ENCODE results near the gene BMPR2. TPM values are rescaled to one million over a fixed set of nuclear protein-coding genes. Genes with fewer than 3 reads are reported as not detected.
"Not testable (repeated sequence)": the region's sequence is repeated elsewhere in the genome, so short reads cannot be mapped to it uniquely, and the experiment has no call there.

Gene BMPR2
- total RNA-seq, 1 donor from 2014 or later = 16.5 TPM

DNA sequence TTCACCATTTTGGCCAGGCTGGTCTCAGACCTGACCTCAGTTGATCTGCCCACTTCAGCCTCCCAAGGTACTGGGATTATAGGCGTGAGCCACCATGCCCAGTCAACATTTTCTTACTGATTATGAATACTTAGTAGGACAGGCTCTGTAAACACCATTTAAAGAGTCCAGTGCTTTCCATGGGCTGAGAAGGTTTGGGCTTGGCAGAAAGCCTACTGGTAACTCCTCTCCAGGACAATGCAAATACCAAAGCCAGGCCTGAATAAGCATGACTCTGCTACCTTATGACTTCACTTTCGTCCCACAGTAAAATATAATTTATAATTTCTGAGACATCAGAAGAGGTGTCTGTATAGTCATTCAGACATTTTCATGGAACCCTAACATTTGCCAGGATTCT lies 198.4 kb downstream of the BMPR2 start:
- no peak overlapping the region for H3K4me3 Mint-ChIP-seq
- DNase-seq = no peak
- no peak overlapping the region for H3K27ac Mint-ChIP-seq
- intact Hi-C loops (cut with micrococcal nuclease) = loop anchor here (1.0 to 10.0 kb wide), 6 partner anchors 256 to 880 kb away; partner anchors contain the start of gene CYP20A1
- TF ChIP-seq, protein P1, sequence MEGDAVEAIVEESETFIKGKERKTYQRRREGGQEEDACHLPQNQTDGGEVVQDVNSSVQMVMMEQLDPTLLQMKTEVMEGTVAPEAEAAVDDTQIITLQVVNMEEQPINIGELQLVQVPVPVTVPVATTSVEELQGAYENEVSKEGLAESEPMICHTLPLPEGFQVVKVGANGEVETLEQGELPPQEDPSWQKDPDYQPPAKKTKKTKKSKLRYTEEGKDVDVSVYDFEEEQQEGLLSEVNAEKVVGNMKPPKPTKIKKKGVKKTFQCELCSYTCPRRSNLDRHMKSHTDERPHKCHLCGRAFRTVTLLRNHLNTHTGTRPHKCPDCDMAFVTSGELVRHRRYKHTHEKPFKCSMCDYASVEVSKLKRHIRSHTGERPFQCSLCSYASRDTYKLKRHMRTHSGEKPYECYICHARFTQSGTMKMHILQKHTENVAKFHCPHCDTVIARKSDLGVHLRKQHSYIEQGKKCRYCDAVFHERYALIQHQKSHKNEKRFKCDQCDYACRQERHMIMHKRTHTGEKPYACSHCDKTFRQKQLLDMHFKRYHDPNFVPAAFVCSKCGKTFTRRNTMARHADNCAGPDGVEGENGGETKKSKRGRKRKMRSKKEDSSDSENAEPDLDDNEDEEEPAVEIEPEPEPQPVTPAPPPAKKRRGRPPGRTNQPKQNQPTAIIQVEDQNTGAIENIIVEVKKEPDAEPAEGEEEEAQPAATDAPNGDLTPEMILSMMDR (IDR thresholded peaks at IDR 0.05) = no peak
- ChIA-PET POLR2A (interaction anchor here (0.7 kb wide), 1 partner anchor 877 kb away, joined by 7 read pairs; no protein-coding TSS in a partner anchor), CTCF (interaction anchor here (0.8 to 6.1 kb wide), 4 partner anchors 14 to 879 kb away, joined by 3 to 32 read pairs (median 6); partner anchors contain the start of gene ICA1L)
- no peaks in the 10 kb centered on the region for H3K9me3 Mint-ChIP-seq
- H3K4me1 Mint-ChIP-seq = no peaks in the 10 kb centered on the region
- no peaks in the 10 kb centered on the region for H3K36me3 Mint-ChIP-seq (ENCODE audit: low read depth)
- ATAC-seq (ENCODE audit: low read depth) = no peak
- H3K27me3 Mint-ChIP-seq = no peaks in the 10 kb centered on the region

- H3K4me3 Mint-ChIP-seq, H3K27ac Mint-ChIP-seq: not testable (repeated sequence)
- CTCF ChIA-PET = interaction anchor here (1.3 to 6.1 kb wide), 4 partner anchors 13 to 878 kb away, joined by 3 to 32 read pairs (median 6); partner anchors contain the start of gene ICA1L
Observed at GRCh38 chr2:202575194-202575593, 199.1 kb downstream of the BMPR2 start.

GRCh38 chr2:202577250-202578183 lies 201.4 kb downstream of the BMPR2 start:
- ChIA-PET CTCF (no interaction called here), POLR2A (no interaction called here)
- Mint-ChIP-seq H3K9me3 (no peaks in the 10 kb centered on the region), H3K27me3 (no peaks in the 10 kb centered on the region), H3K4me3 (no peak overlapping the region), H3K36me3 (ENCODE audit: low read depth) (no peaks in the 10 kb centered on the region), H3K27ac (no peak overlapping the region), H3K4me1 (no peaks in the 10 kb centered on the region)
- intact Hi-C loops (cut with micrococcal nuclease) = loop anchor here (10.0 kb wide), 1 partner anchor 657 kb away; the partner anchor contains the start of gene CYP20A1
- no peak for ATAC-seq (ENCODE audit: low read depth)
- TF ChIP-seq, protein P1 (IDR thresholded peaks at IDR 0.05) = no peak
- no peak for DNase-seq

More at GRCh38 chr2:202575194-202575593, 199.1 kb downstream of the BMPR2 start:
- H3K9me3 Mint-ChIP-seq; DNase-seq; H3K36me3 Mint-ChIP-seq (ENCODE audit: low read depth); ATAC-seq (ENCODE audit: low read depth); H3K27me3 Mint-ChIP-seq; H3K4me1 Mint-ChIP-seq; POLR2A ChIA-PET: not testable (repeated sequence)
- intact Hi-C loops (cut with micrococcal nuclease) = loop anchor here (2.0 to 10.0 kb wide), 3 partner anchors 256 to 660 kb away; partner anchors contain the start of gene CYP20A1

DNA sequence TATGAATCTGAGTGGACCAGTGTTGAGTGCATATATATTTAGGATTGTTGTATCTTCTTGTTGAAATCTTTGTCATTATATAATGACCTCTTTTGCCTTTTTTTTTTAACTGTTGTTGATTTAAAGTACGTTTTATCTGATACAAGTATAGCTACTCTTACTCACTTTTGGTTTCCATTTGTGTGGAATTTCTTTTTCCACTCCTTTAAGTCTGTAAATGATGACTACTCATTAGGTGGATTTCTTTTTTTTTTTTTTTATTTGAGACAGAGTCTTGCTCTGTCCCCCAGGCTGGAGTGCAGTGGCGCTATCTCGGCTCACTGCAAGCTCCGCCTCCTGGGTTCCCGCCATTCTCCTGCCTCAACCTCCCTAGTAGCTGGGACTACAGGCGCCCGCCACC lies 206.7 kb downstream of the BMPR2 start:
- H3K36me3 Mint-ChIP-seq (ENCODE audit: low read depth); H3K9me3 Mint-ChIP-seq; DNase-seq; intact Hi-C loops (cut with micrococcal nuclease); H3K27ac Mint-ChIP-seq; ATAC-seq (ENCODE audit: low read depth); H3K4me3 Mint-ChIP-seq; H3K27me3 Mint-ChIP-seq; CTCF ChIA-PET; H3K4me1 Mint-ChIP-seq: not testable (repeated sequence)
- POLR2A ChIA-PET = interaction anchor here (1.3 kb wide), 1 partner anchor 52 kb away, joined by 3 read pairs; the partner anchor contains the start of gene FAM117B

GRCh38 chr2:202583709-202584219 lies 207.6 kb downstream of the BMPR2 start:
- CTCF ChIA-PET = no interaction called here

More at GRCh38 chr2:202583709-202584219, 207.6 kb downstream of the BMPR2 start:
- ATAC-seq (ENCODE audit: low read depth) (no peak), DNase-seq (no peak)
- TF ChIP-seq, protein P1 (IDR thresholded peaks at IDR 0.05) = no peak
- Mint-ChIP-seq H3K4me3 (no peak overlapping the region), H3K4me1 (peaks cover 6% of the 10 kb centered on the region), H3K27ac (no peak overlapping the region), H3K27me3 (no peaks in the 10 kb centered on the region), H3K9me3 (no peaks in the 10 kb centered on the region), H3K36me3 (ENCODE audit: low read depth) (no peaks in the 10 kb centered on the region)
- POLR2A ChIA-PET = interaction anchor here (1.3 kb wide), 1 partner anchor 51 kb away, joined by 3 read pairs; the partner anchor contains the start of gene FAM117B
- intact Hi-C loops (cut with micrococcal nuclease) = no loop called here
